Measurements from ENCODE around the gene ZNF787. TPM values are rescaled to one million over a fixed set of nuclear protein-coding genes. Genes with fewer than 3 reads are reported as not detected.

The ZNF787 gene
- total RNA-seq, 1 donor from 2014 or later = 33.9 TPM

DNA sequence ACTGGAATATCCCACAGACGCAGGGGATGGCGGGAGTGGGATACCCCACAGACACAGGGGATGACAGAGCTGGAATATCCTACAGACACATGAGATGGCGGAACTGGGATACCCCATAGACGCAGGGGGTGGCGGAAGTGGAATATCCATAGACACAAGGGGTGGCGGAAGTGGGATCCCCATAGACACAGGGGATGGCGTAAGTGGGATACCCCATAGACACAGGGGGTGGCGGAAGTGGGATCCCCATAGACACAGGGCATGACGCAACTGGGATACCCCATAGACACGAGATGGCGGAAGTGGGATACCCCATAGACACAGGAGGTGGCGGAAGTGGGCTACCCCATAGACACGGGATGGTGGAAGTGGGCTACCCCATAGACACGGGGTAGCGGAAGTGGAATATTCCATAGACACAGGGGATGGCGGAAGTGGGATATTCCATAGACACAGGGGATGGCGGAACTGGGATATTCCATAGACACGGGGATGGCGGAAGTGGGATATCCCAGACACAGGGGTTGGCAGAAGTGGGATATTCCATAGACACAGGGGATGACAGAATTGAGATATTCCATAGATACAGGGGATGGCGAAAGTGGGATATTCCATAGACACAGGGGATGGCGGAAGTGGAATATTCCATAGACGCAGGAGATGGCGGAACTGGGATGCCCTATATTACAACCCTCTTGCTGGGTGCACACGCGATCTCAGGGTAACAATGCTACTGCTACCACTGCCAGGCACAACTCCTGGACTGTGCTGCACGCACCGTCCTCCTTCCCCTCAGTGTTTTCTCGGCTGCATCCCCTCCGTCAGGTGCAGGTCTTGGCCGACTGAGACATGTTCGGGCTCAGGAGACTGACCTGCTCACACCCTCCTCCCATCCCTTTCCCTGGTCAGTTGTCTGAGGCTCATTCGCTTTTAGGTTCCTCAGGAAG lies 28.1 kb downstream of the ZNF787 start:
- H3K27ac Mint-ChIP-seq = no peak overlapping the region
- no peak for DNase-seq (ENCODE audit: low spot score, unreplicated experiment)
- no peak overlapping the region for H3K4me3 Mint-ChIP-seq (ENCODE audit: low read depth)
- H3K4me1 Mint-ChIP-seq (ENCODE audit: low read depth) = no peaks in the 10 kb centered on the region
- H3K9me3 Mint-ChIP-seq (ENCODE audit: low read depth) = peaks cover 14% of the 10 kb centered on the region
- TF ChIP-seq CTCF (IDR thresholded peaks at IDR 0.05; ENCODE audit: unreplicated experiment) = no peak
- H3K27me3 Mint-ChIP-seq = no peaks in the 10 kb centered on the region
- H3K36me3 Mint-ChIP-seq (ENCODE audit: insufficient read depth) = peaks cover 32% of the 10 kb centered on the region

GRCh38 chr19:56091751-56092546 lies 29.1 kb downstream of the ZNF787 start:
- DNase-seq (ENCODE audit: low spot score, unreplicated experiment) = no peak
- Mint-ChIP-seq H3K4me1 (ENCODE audit: low read depth) (no peaks in the 10 kb centered on the region), H3K36me3 (ENCODE audit: insufficient read depth) (peaks cover 34% of the 10 kb centered on the region), H3K4me3 (ENCODE audit: low read depth) (no peak overlapping the region), H3K27me3 (no peaks in the 10 kb centered on the region), H3K9me3 (ENCODE audit: low read depth) (peaks cover 14% of the 10 kb centered on the region), H3K27ac (no peak overlapping the region)
- no peak for TF ChIP-seq CTCF (IDR thresholded peaks at IDR 0.05; ENCODE audit: unreplicated experiment)

- H3K9me3 Mint-ChIP-seq (ENCODE audit: low read depth) = peaks cover 14% of the 10 kb centered on the region
- H3K27me3 Mint-ChIP-seq = no peaks in the 10 kb centered on the region
- H3K27ac Mint-ChIP-seq = peak overlapping the region; percentile 55
- peaks cover 35% of the 10 kb centered on the region for H3K36me3 Mint-ChIP-seq (ENCODE audit: insufficient read depth)
- no peak for TF ChIP-seq CTCF (IDR thresholded peaks at IDR 0.05; ENCODE audit: unreplicated experiment)
- H3K4me3 Mint-ChIP-seq (ENCODE audit: low read depth) = no peak overlapping the region
- H3K4me1 Mint-ChIP-seq (ENCODE audit: low read depth) = no peaks in the 10 kb centered on the region
- no peak for DNase-seq (ENCODE audit: low spot score, unreplicated experiment)
These were observed 30.0 kb downstream of the ZNF787 start for GRCh38 chr19:56091066-56091490.

GRCh38 chr19:56089344-56089743 lies 31.8 kb downstream of the ZNF787 start:
- DNase-seq (ENCODE audit: low spot score, unreplicated experiment) = no peak
- Mint-ChIP-seq H3K27me3 (no peaks in the 10 kb centered on the region), H3K36me3 (ENCODE audit: insufficient read depth) (peaks cover 25% of the 10 kb centered on the region), H3K27ac (no peak overlapping the region), H3K4me1 (ENCODE audit: low read depth) (peaks cover 2% of the 10 kb centered on the region), H3K4me3 (ENCODE audit: low read depth) (no peak overlapping the region), H3K9me3 (ENCODE audit: low read depth) (peaks cover 14% of the 10 kb centered on the region)
- TF ChIP-seq CTCF (IDR thresholded peaks at IDR 0.05; ENCODE audit: unreplicated experiment) = no peak

DNA sequence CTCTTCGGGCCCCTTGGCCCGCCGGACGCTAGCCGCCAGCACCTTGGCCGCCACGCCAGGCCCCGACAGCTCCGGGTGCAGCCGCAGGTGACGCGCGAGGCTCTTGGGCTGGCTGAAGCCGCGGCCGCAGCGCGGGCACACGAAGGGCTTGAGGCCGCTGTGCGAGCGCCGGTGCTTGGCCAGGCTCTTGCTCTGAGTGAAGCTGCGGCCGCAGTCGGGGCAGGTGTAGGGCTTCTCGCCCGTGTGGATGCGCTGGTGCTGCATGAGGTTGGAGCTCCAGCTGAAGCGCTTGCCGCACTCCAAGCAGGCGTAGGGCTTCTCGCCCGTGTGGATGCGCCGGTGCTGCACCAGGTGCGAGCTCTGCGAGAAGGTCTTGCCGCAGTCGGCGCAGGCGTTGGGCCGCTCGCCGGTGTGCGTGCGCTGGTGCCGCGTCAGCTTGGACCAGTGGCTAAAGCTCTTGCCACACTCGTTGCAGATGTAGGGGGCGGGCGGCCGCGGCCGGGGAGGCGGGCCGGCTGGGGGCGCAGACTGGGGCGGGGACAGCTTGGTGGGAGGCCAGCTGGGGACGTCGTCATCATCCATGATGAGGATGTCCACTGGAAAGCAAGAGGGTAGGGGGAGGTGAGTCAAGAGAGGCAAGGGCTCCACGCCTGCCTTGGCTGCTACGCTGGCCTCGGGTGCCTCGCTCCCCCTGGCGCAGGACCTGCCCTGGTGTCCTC lies 32.4 kb downstream of the ZNF787 start:
- no peaks in the 10 kb centered on the region for H3K27me3 Mint-ChIP-seq
- peaks cover 2% of the 10 kb centered on the region for H3K4me1 Mint-ChIP-seq (ENCODE audit: low read depth)
- no peak overlapping the region for H3K4me3 Mint-ChIP-seq (ENCODE audit: low read depth)
- peaks cover 12% of the 10 kb centered on the region for H3K9me3 Mint-ChIP-seq (ENCODE audit: low read depth)
- H3K27ac Mint-ChIP-seq = no peak overlapping the region
- no peak for TF ChIP-seq CTCF (IDR thresholded peaks at IDR 0.05; ENCODE audit: unreplicated experiment)
- H3K36me3 Mint-ChIP-seq (ENCODE audit: insufficient read depth) = peaks cover 21% of the 10 kb centered on the region
- no peak for DNase-seq (ENCODE audit: low spot score, unreplicated experiment)

Measured in progenitor cell of endocrine pancreas (in vitro differentiated cells).